Measurements from ENCODE around the gene RNFT1. TPM values are rescaled to one million over a fixed set of nuclear protein-coding genes. Genes with fewer than 3 reads are reported as not detected.

Gene RNFT1
- total RNA-seq, 1 experiment from 2014 or later, result 4.0 TPM

DNA sequence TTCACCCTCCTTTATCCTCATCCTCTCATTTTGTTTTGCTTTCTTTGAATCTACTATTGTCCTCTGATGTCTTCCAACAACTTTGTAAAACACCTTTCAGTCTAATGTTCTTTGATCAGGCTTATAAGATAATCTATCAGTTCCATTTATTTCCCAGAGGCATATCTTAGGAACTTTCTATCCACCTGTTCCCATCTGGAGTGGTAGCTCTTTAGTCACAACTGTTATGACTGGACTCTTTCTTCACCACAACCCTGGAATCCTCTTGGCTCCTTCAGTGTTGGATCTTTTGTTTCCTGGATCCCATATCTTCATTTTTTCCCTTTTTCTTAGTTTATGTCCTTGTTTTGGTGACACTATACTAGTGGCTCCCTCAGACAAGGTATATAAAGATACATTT lies 48.1 kb downstream of the RNFT1 start:
- H3K27me3 Mint-ChIP-seq (ENCODE audit: low read depth), result no peaks in the 10 kb centered on the region
- no peaks in the 10 kb centered on the region for H3K4me1 Mint-ChIP-seq
- peaks cover 14% of the 10 kb centered on the region for H3K36me3 Mint-ChIP-seq
- POLR2A ChIA-PET, result no interaction called here
- no peak for TF ChIP-seq ZNF121 (CRISPR knock-in tag; IDR thresholded peaks at IDR 0.05)
- TF ChIP-seq NR1H2 (CRISPR knock-in tag; IDR thresholded peaks at IDR 0.05), result no peak
- no peak for TF ChIP-seq ZBTB21 (CRISPR knock-in tag; IDR thresholded peaks at IDR 0.05; ENCODE audit: borderline replicate concordance)
- no peak for TF ChIP-seq ZNF263 (CRISPR knock-in tag; IDR thresholded peaks at IDR 0.05; ENCODE audit: low read depth)
- TF ChIP-seq ZNF317 (CRISPR knock-in tag; IDR thresholded peaks at IDR 0.05; ENCODE audit: borderline replicate concordance, low read depth), result no peak
- no peak for TF ChIP-seq ZNF396 (CRISPR knock-in tag; IDR thresholded peaks at IDR 0.05; ENCODE audit: borderline replicate concordance)
- no peak for TF ChIP-seq CREM (CRISPR knock-in tag; IDR thresholded peaks at IDR 0.05)
- TF ChIP-seq SMAD3 (CRISPR knock-in tag; IDR thresholded peaks at IDR 0.05; ENCODE audit: borderline replicate concordance), result no peak
- TF ChIP-seq ZNF138 (CRISPR knock-in tag; conservative IDR thresholded peaks at IDR 0.05), result no peak
- TF ChIP-seq, protein P1, sequence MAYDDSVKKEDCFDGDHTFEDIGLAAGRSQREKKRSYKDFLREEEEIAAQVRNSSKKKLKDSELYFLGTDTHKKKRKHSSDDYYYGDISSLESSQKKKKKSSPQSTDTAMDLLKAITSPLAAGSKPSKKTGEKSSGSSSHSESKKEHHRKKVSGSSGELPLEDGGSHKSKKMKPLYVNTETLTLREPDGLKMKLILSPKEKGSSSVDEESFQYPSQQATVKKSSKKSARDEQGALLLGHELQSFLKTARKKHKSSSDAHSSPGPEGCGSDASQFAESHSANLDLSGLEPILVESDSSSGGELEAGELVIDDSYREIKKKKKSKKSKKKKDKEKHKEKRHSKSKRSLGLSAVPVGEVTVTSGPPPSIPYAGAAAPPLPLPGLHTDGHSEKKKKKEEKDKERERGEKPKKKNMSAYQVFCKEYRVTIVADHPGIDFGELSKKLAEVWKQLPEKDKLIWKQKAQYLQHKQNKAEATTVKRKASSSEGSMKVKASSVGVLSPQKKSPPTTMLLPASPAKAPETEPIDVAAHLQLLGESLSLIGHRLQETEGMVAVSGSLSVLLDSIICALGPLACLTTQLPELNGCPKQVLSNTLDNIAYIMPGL (CRISPR knock-in tag; IDR thresholded peaks at IDR 0.05), result no peak
- TF ChIP-seq, protein P2, sequence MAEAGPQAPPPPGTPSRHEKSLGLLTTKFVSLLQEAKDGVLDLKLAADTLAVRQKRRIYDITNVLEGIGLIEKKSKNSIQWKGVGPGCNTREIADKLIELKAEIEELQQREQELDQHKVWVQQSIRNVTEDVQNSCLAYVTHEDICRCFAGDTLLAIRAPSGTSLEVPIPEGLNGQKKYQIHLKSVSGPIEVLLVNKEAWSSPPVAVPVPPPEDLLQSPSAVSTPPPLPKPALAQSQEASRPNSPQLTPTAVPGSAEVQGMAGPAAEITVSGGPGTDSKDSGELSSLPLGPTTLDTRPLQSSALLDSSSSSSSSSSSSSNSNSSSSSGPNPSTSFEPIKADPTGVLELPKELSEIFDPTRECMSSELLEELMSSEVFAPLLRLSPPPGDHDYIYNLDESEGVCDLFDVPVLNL (CRISPR knock-in tag; IDR thresholded peaks at IDR 0.05; ENCODE audit: borderline replicate concordance, low read depth), result no peak
- no peak for TF ChIP-seq ZNF671 (CRISPR knock-in tag; IDR thresholded peaks at IDR 0.05)
- TF ChIP-seq TEAD1 (CRISPR knock-in tag; IDR thresholded peaks at IDR 0.05), result no peak
- no peak for TF ChIP-seq FOXK1 (CRISPR knock-in tag; IDR thresholded peaks at IDR 0.05)
- DNase-seq (ENCODE audit: low spot score) (no peak), ATAC-seq (no peak)
- H3K9me3 Mint-ChIP-seq, result no peaks in the 10 kb centered on the region
- CTCF ChIA-PET, result interaction anchor here (0.7 to 1.5 kb wide), 2 partner anchors 114 to 120 kb away, joined by 3 to 6 read pairs; no protein-coding TSS in a partner anchor
- no peak overlapping the region for H3K4me3 Mint-ChIP-seq
- no peak overlapping the region; the same call in 1 of the 2 replicates for H3K27ac Mint-ChIP-seq

DNA sequence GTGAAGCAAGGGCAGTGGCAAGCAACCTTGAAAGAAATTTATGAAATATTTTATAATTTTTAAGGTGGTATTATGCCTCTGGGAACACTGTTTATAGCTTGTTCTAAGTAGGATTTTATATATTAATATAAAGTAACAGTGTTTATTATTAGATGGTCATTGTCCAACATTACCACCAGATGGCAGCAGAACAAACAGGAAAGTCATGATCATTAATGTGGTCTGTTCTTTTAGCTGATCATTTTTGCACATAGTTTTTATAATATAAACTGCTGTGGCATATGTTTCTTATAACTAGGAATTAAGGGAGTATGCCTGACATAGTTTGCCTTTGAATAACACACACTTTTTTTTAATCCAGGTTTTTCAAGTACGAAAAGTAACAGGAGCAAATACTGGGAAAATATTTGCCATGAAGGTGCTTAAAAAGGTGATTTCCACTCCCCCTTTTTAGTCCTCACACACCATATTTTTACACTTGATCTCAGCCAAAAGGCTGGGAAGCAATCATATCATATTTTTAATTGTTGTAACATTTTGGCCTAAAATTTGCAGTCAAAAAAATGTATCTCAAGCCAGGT lies 50.2 kb downstream of the RNFT1 start:
- Mint-ChIP-seq H3K27ac (no peak overlapping the region), H3K27me3 (ENCODE audit: low read depth) (no peaks in the 10 kb centered on the region), H3K36me3 (peaks cover 9% of the 10 kb centered on the region), H3K9me3 (no peaks in the 10 kb centered on the region), H3K4me3 (no peak overlapping the region), H3K4me1 (no peaks in the 10 kb centered on the region)
- DNase-seq (ENCODE audit: low spot score), result no peak
- ChIA-PET CTCF (interaction anchor here (0.6 to 2.7 kb wide), 27 partner anchors 9 to 206 kb away, joined by 3 to 32 read pairs (median 4); partner anchors contain the start of genes HEATR6, RNFT1, RPS6KB1 and TUBD1), POLR2A (no interaction called here)
- TF ChIP-seq SP1 (CRISPR knock-in tag; conservative IDR thresholded peaks at IDR 0.05), result no peak
- TF ChIP-seq, protein P3, sequence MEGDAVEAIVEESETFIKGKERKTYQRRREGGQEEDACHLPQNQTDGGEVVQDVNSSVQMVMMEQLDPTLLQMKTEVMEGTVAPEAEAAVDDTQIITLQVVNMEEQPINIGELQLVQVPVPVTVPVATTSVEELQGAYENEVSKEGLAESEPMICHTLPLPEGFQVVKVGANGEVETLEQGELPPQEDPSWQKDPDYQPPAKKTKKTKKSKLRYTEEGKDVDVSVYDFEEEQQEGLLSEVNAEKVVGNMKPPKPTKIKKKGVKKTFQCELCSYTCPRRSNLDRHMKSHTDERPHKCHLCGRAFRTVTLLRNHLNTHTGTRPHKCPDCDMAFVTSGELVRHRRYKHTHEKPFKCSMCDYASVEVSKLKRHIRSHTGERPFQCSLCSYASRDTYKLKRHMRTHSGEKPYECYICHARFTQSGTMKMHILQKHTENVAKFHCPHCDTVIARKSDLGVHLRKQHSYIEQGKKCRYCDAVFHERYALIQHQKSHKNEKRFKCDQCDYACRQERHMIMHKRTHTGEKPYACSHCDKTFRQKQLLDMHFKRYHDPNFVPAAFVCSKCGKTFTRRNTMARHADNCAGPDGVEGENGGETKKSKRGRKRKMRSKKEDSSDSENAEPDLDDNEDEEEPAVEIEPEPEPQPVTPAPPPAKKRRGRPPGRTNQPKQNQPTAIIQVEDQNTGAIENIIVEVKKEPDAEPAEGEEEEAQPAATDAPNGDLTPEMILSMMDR (IDR thresholded peaks at IDR 0.05), result peak; percentile 34
- no peak for ATAC-seq

DNA sequence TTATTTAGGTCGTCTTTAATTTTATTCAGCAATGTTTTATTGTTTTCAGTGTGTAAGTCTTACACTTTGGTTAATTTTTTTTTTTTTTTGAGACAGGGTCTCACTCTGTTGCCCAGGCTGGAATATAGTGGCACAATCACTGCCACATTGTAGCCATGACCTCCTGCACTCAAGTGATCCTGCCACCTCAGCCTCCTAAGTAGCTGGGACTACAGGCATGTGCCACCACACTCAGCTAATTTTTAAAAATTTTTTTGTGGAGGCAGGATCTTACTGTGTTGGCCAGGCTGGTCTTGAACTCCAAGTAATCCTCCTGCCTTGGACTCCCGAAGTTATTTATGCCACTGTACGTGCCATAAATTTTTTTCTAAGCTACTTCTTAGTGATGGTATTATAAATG lies 57.1 kb downstream of the RNFT1 start:
- H3K4me1 Mint-ChIP-seq, result no peaks in the 10 kb centered on the region
- POLR2A ChIA-PET, result no interaction called here
- H3K27me3 Mint-ChIP-seq (ENCODE audit: low read depth), result no peaks in the 10 kb centered on the region
- TF ChIP-seq, protein P4, sequence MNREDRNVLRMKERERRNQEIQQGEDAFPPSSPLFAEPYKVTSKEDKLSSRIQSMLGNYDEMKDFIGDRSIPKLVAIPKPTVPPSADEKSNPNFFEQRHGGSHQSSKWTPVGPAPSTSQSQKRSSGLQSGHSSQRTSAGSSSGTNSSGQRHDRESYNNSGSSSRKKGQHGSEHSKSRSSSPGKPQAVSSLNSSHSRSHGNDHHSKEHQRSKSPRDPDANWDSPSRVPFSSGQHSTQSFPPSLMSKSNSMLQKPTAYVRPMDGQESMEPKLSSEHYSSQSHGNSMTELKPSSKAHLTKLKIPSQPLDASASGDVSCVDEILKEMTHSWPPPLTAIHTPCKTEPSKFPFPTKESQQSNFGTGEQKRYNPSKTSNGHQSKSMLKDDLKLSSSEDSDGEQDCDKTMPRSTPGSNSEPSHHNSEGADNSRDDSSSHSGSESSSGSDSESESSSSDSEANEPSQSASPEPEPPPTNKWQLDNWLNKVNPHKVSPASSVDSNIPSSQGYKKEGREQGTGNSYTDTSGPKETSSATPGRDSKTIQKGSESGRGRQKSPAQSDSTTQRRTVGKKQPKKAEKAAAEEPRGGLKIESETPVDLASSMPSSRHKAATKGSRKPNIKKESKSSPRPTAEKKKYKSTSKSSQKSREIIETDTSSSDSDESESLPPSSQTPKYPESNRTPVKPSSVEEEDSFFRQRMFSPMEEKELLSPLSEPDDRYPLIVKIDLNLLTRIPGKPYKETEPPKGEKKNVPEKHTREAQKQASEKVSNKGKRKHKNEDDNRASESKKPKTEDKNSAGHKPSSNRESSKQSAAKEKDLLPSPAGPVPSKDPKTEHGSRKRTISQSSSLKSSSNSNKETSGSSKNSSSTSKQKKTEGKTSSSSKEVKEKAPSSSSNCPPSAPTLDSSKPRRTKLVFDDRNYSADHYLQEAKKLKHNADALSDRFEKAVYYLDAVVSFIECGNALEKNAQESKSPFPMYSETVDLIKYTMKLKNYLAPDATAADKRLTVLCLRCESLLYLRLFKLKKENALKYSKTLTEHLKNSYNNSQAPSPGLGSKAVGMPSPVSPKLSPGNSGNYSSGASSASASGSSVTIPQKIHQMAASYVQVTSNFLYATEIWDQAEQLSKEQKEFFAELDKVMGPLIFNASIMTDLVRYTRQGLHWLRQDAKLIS (CRISPR knock-in tag; IDR thresholded peaks at IDR 0.05; ENCODE audit: borderline replicate concordance), result no peak
- TF ChIP-seq ZNF121 (CRISPR knock-in tag; IDR thresholded peaks at IDR 0.05) (peak; percentile 62; the same call in 1 of the 2 replicates), CREM (CRISPR knock-in tag; IDR thresholded peaks at IDR 0.05) (no peak)
- no peak overlapping the region for H3K27ac Mint-ChIP-seq
- CTCF ChIA-PET, result interaction anchor here (0.6 kb wide), 1 partner anchor 10 kb away, joined by 3 read pairs; no protein-coding TSS in a partner anchor
- no peak overlapping the region for H3K4me3 Mint-ChIP-seq
- H3K36me3 Mint-ChIP-seq, result no peaks in the 10 kb centered on the region; the same call in 1 of the 2 replicates
- no peaks in the 10 kb centered on the region for H3K9me3 Mint-ChIP-seq
- DNase-seq (ENCODE audit: low spot score) (no peak), ATAC-seq (no peak)

Data from WTC11 (cell line).